ENCODE results near the gene STOX2. TPM values are rescaled to one million over a fixed set of nuclear protein-coding genes. Genes with fewer than 3 reads are reported as not detected.

STOX2 gene
- total and polyA plus RNA-seq, 11 donors = 2.8 to 19.6 (median 13.1) TPM

GRCh38 chr4:183863155-183863825 lies 41.8 kb upstream of the STOX2 start:
- H3K27me3 ChIP-seq = no peaks in the 10 kb centered on the region
- ATAC-seq (no peak), DNase-seq (no peak)
- no peak overlapping the region for H3K27ac ChIP-seq
- H3K4me3 ChIP-seq = no peak overlapping the region
- no peaks in the 10 kb centered on the region for H3K9me3 ChIP-seq
- H3K36me3 ChIP-seq = no peaks in the 10 kb centered on the region
- TF ChIP-seq CTCF (IDR thresholded peaks at IDR 0.05) (no peak), POLR2A (IDR thresholded peaks at IDR 0.05) (no peak)
- WGBS, 4 donors = 90 to 92% (median 91%) methylated on average over 8 of the region's 8 CpGs
- peaks cover 0 to 14% (median 0%) of the 10 kb centered on the region in 12 donors for H3K4me1 ChIP-seq
- intact Hi-C loops (cut with DNase I) = no loop called here

GRCh38 chr4:183867247-183867646 lies 37.9 kb upstream of the STOX2 start:
- peak in 1 of 5 donors; percentile 44 for DNase-seq
- no peaks in the 10 kb centered on the region for H3K9me3 ChIP-seq
- H3K4me1 ChIP-seq = peaks cover 0 to 14% (median 0%) of the 10 kb centered on the region in 12 donors
- TF ChIP-seq CTCF (IDR thresholded peaks at IDR 0.05) = no peak
- TF ChIP-seq POLR2A (IDR thresholded peaks at IDR 0.05) = no peak
- no peaks in the 10 kb centered on the region for H3K36me3 ChIP-seq
- H3K27me3 ChIP-seq = no peaks in the 10 kb centered on the region
- intact Hi-C loops (cut with DNase I) = no loop called here
- no peak overlapping the region for H3K4me3 ChIP-seq
- H3K27ac ChIP-seq = no peak overlapping the region
- WGBS, 4 donors = 20 to 48% (median 32%) methylated on average over 9 of the region's 9 CpGs
- peak in 1 of 4 donors; percentile 29 for ATAC-seq

- intact Hi-C loops (cut with DNase I) = loop anchor here in 1 of 10 donors (10.0 kb wide), 1 partner anchor 114 kb away; no protein-coding TSS in a partner anchor
- WGBS, 4 donors = 69 to 73% (median 72%) methylated on average over 3 of the region's 3 CpGs
- H3K36me3 ChIP-seq = no peaks in the 10 kb centered on the region
- H3K4me3 ChIP-seq = no peak overlapping the region
- no peak for TF ChIP-seq CTCF (IDR thresholded peaks at IDR 0.05)
- no peak for TF ChIP-seq POLR2A (IDR thresholded peaks at IDR 0.05)
- H3K4me1 ChIP-seq = peaks cover 0 to 26% (median 5%) of the 10 kb centered on the region in 12 donors
- H3K9me3 ChIP-seq = no peaks in the 10 kb centered on the region
- no peaks in the 10 kb centered on the region for H3K27me3 ChIP-seq
- ATAC-seq = no peak
- DNase-seq = no peak
- H3K27ac ChIP-seq = no peak overlapping the region
These were observed 34.1 kb upstream of the STOX2 start for GRCh38 chr4:183870997-183871396.

- intact Hi-C loops (cut with DNase I) = loop anchor here in 1 of 10 donors (10.0 kb wide), 1 partner anchor 113 kb away; no protein-coding TSS in a partner anchor
- no peak for DNase-seq
- Histone ChIP-seq H3K4me1 (peaks cover 0 to 30% (median 7%) of the 10 kb centered on the region in 12 donors), H3K27me3 (no peaks in the 10 kb centered on the region), H3K36me3 (no peaks in the 10 kb centered on the region), H3K9me3 (no peaks in the 10 kb centered on the region), H3K4me3 (no peak overlapping the region), H3K27ac (no peak overlapping the region)
- ATAC-seq = no peak
- 89 to 94% (median 90%) methylated on average over 4 of the region's 4 CpGs for WGBS, 4 donors
- TF ChIP-seq POLR2A (IDR thresholded peaks at IDR 0.05) (no peak), CTCF (IDR thresholded peaks at IDR 0.05) (no peak)
These were observed 33.5 kb upstream of the STOX2 start for GRCh38 chr4:183871581-183871980.
